GM21717 (cell line): ENCODE data around the gene PRSS22.

Source experiments
- ATAC-seq: cut with Tn5 transposase; IDR thresholded peaks from one replicate; pipeline ENCODE4 v1.9.1; 2021; ENCODE audit warnings: mild to moderate bottlenecking, moderate library complexity; ENCODE audit not compliant: unreplicated experiment

Gene PRSS22

GRCh38 chr16:2852731-2853507, 5.1 kb downstream of the PRSS22 start:
- no peak for ATAC-seq

GRCh38 chr16:2852003-2852730, 5.8 kb downstream of the PRSS22 start:
- no peak for ATAC-seq

GRCh38 chr16:2848933-2849725, 8.8 kb downstream of the PRSS22 start:
- ATAC-seq: no peak

- ATAC-seq: no peak
Observed at GRCh38 chr16:2846511-2847310, 11.3 kb downstream of the PRSS22 start.

GRCh38 chr16:2845116-2845515, 12.9 kb downstream of the PRSS22 start:
- no peak for ATAC-seq

- no peak for ATAC-seq
Observed at GRCh38 chr16:2843526-2843925, 14.4 kb downstream of the PRSS22 start.

- ATAC-seq: no peak
Observed at GRCh38 chr16:2842340-2843000, 15.5 kb downstream of the PRSS22 start.

- no peak for ATAC-seq
Observed at GRCh38 chr16:2841606-2842339, 16.2 kb downstream of the PRSS22 start.

GRCh38 chr16:2840914-2841313, 17.1 kb downstream of the PRSS22 start:
- ATAC-seq: no peak

- ATAC-seq: no peak
Observed at GRCh38 chr16:2839650-2840450, 18.1 kb downstream of the PRSS22 start.

- no peak for ATAC-seq
Observed at GRCh38 chr16:2838928-2839327, 19.0 kb downstream of the PRSS22 start.

GRCh38 chr16:2836646-2837508, 21.1 kb downstream of the PRSS22 start:
- no peak for ATAC-seq

GRCh38 chr16:2835638-2836493, 22.1 kb downstream of the PRSS22 start:
- ATAC-seq: no peak

GRCh38 chr16:2834968-2835367, 23.0 kb downstream of the PRSS22 start:
- ATAC-seq: no peak

- no peak for ATAC-seq
Observed at GRCh38 chr16:2833776-2834175, 24.2 kb downstream of the PRSS22 start.

GRCh38 chr16:2831203-2831602, 26.8 kb downstream of the PRSS22 start:
- no peak for ATAC-seq

- no peak for ATAC-seq
Observed at GRCh38 chr16:2830355-2830695, 27.6 kb downstream of the PRSS22 start.
